ENCODE data around the gene C6orf89. TPM values are rescaled to one million over a fixed set of nuclear protein-coding genes. Genes with fewer than 3 reads are reported as not detected.

Gene C6orf89
- total RNA-seq, 1 experiment from 2014 or later = 61.1 TPM

DNA sequence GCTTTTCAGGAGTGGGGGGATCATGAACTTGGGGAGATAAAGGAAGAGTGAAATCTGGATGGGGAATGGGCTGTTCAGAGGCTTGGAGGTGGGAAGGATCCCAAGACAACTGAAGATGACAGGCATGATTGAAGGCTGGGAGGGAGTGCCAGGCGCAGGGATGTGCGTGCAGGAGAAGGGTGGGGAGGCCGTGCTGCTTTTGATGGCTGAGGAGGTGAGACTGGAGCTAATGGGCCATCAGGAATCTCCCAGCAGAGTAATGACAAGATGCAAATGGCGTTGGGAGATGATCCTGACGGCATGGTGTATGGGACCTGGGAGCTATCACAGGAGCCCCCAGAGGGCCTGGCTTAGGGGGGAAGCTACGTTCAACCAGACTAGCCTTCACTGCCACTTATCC, 48.1 kb upstream of the C6orf89 start:
- H3K4me1 Mint-ChIP-seq (ENCODE audit: low read depth, unreplicated experiment) = no peaks in the 10 kb centered on the region
- TF ChIP-seq, protein P1, sequence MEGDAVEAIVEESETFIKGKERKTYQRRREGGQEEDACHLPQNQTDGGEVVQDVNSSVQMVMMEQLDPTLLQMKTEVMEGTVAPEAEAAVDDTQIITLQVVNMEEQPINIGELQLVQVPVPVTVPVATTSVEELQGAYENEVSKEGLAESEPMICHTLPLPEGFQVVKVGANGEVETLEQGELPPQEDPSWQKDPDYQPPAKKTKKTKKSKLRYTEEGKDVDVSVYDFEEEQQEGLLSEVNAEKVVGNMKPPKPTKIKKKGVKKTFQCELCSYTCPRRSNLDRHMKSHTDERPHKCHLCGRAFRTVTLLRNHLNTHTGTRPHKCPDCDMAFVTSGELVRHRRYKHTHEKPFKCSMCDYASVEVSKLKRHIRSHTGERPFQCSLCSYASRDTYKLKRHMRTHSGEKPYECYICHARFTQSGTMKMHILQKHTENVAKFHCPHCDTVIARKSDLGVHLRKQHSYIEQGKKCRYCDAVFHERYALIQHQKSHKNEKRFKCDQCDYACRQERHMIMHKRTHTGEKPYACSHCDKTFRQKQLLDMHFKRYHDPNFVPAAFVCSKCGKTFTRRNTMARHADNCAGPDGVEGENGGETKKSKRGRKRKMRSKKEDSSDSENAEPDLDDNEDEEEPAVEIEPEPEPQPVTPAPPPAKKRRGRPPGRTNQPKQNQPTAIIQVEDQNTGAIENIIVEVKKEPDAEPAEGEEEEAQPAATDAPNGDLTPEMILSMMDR (IDR thresholded peaks at IDR 0.05; ENCODE audit: unreplicated experiment) = no peak
- intact Hi-C loops (cut with micrococcal nuclease; ENCODE audit: unreplicated experiment) = no loop called here
- no peaks in the 10 kb centered on the region for H3K9me3 Mint-ChIP-seq (ENCODE audit: low read depth, unreplicated experiment)
- BruUV-seq (replicated peaks) = no TSS peak
- no peak for DNase-seq
- no peak overlapping the region for H3K27ac Mint-ChIP-seq (ENCODE audit: unreplicated experiment)
- peaks cover 57% of the 10 kb centered on the region for H3K27me3 Mint-ChIP-seq (ENCODE audit: unreplicated experiment)
- CTCF ChIA-PET = no interaction called here
- peaks cover 5% of the 10 kb centered on the region for H3K36me3 Mint-ChIP-seq (ENCODE audit: insufficient read depth, unreplicated experiment)
- no peak overlapping the region for H3K4me3 Mint-ChIP-seq (ENCODE audit: low read depth, unreplicated experiment)

DNA sequence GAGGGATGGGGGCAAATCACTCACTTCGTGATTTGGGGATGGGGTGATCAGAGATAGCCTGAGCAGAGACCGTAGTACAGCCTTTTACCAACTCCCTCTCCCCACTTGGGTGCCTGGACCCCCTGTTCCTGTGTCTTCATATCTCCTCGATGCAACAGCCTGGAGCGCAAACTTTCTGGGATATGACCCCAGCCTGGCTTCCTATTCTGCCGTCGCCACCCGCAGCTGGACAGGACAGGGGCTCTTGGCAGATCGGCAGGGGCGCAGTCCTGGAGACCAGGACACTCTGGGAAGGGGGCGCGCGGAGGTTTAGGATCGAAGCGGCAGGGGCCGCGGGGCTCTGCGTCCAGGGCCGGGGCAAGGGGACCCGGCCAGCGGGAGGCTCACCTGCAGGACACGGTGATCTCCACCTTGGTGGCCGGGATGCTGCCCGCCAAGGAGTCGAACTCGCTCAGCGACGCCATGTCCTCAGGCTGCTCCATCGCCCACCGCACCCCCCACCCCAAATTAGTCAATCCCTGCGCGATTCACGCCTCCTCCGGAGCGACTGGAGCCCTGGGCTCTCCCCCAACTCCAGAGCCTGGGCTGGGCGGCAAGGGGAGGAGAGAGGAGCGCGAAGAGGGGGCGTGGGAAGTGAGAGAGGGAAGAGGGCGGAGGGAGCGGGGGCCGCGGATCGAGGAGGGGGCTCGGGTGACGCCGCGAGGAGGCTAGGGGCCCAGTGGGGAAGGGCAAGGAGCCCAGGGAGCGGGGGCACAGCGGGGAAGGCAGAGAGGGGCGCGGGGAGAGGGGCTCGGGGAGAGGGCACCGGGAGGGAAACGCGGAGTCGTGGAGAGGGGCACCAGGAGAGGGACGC, 46.6 kb upstream of the C6orf89 start, which contains the start of gene CPNE5:
TSS of gene CPNE5 (minus strand) at position 549 of the 853 bp plus-strand sequence. CDS start at position 482, 67 bp downstream.
- TF ChIP-seq, protein P1 (IDR thresholded peaks at IDR 0.05; ENCODE audit: unreplicated experiment) = no peak
- H3K36me3 Mint-ChIP-seq (ENCODE audit: insufficient read depth, unreplicated experiment) = peaks cover 5% of the 10 kb centered on the region
- no TSS peak for BruUV-seq (replicated peaks)

DNA sequence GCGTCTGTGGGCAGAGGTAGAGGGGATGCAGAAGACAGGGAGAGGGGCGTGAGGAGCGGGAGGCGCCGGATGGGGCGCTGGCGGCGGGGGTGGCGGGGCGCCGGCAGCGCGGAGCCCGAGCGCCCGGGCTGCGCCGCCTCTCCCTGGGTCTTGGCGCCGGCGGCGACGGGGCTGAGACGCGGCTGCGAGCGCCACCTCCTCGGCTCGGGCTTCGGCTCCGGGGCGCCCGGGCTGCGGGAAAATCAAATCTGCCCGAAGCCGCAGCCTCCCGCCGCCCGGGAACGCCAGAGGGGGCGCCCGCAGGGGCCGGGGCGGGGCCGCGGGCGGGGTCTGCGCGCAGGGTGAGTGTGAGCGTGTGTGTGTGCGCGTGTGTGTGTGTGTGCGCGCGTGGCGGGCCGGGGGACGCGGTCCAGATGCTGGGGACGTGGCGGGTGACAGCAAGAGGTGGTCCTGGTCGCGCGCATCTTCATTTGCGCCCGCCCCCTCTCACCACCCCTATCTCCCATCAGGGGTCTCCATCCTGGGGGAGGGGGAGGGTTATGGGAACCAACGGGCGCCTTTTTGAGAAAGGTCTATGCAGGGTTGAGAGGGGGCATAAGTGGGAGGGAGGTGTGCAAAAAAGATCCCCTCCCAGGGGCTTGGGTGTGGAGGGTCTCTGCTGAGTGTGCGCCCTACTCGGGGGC, 45.9 kb upstream of the C6orf89 start:
- DNase-seq = peak; percentile 67
- Mint-ChIP-seq H3K4me1 (ENCODE audit: low read depth, unreplicated experiment) (no peaks in the 10 kb centered on the region), H3K27ac (ENCODE audit: unreplicated experiment) (no peak overlapping the region), H3K4me3 (ENCODE audit: low read depth, unreplicated experiment) (peak overlapping the region; percentile 56), H3K9me3 (ENCODE audit: low read depth, unreplicated experiment) (no peaks in the 10 kb centered on the region), H3K36me3 (ENCODE audit: insufficient read depth, unreplicated experiment) (peaks cover 5% of the 10 kb centered on the region), H3K27me3 (ENCODE audit: unreplicated experiment) (peaks cover 58% of the 10 kb centered on the region)
- TF ChIP-seq, protein P1 (IDR thresholded peaks at IDR 0.05; ENCODE audit: unreplicated experiment) = peak; percentile 63
- CTCF ChIA-PET = no interaction called here
- intact Hi-C loops (cut with micrococcal nuclease; ENCODE audit: unreplicated experiment) = no loop called here
- no TSS peak for BruUV-seq (replicated peaks)

More for the DNA sequence above, 46.6 kb upstream of the C6orf89 start, which contains the start of gene CPNE5:
- Mint-ChIP-seq H3K9me3 (ENCODE audit: low read depth, unreplicated experiment) (no peaks in the 10 kb centered on the region), H3K27ac (ENCODE audit: unreplicated experiment) (no peak within 1 kb of the TSS), H3K4me3 (ENCODE audit: low read depth, unreplicated experiment) (peak within 1 kb of the TSS; percentile 56), H3K4me1 (ENCODE audit: low read depth, unreplicated experiment) (no peaks in the 10 kb centered on the region), H3K27me3 (ENCODE audit: unreplicated experiment) (peaks cover 57% of the 10 kb centered on the region)
- DNase-seq = no peak
- intact Hi-C loops (cut with micrococcal nuclease; ENCODE audit: unreplicated experiment) = no loop called here
- CTCF ChIA-PET = no interaction called here

DNA sequence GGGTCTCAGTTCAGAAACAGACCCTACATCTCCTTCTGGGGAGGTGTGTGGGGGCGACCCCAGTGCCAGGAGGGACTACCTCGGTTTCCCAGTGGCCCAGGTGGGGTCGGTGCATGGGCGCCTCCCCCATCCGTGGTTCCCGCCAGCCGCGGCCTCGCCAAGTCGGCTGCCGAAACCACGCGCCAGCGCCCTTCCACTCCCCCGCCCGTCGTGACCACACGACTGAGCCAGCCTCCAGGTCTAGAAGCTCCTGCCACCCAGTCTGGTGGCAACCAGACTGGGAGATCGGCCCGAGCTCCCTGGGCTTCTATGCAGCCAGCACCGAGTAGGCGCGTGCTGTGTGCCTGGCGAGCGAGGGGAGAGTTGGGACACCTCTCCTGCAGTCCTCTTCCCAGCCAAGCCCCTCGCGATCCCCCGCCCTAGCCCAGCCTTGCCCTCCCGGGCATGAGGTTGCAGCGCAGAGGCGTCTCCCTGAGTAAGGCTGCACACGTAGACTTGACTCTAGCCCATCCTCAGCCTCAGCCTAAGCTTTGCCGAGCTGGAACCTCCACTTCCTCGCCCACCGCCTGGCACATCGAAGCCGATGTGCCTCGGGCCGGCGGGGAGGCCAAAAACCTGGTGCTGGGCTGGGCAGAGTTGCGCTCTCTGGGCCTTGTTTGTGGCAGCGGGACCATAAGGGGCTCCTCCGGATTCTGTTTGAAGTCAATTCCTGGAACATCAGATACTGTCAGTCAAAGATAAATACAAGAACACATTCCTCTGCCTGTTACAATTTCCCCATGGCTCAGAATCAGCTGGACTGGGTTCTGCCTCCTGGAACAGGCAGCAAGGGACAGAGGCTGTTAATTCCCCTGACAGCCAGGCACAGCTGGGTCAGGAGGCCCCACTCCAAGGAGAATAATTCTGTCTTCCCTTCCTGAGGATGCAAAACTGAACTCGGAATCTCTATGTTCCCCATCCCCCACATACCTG, 45.0 kb upstream of the C6orf89 start:
- Mint-ChIP-seq H3K4me1 (ENCODE audit: low read depth, unreplicated experiment) (no peaks in the 10 kb centered on the region), H3K27me3 (ENCODE audit: unreplicated experiment) (peaks cover 65% of the 10 kb centered on the region), H3K36me3 (ENCODE audit: insufficient read depth, unreplicated experiment) (peaks cover 5% of the 10 kb centered on the region), H3K27ac (ENCODE audit: unreplicated experiment) (no peak overlapping the region), H3K9me3 (ENCODE audit: low read depth, unreplicated experiment) (no peaks in the 10 kb centered on the region), H3K4me3 (ENCODE audit: low read depth, unreplicated experiment) (peak overlapping the region; percentile 56)
- CTCF ChIA-PET = no interaction called here
- intact Hi-C loops (cut with micrococcal nuclease; ENCODE audit: unreplicated experiment) = no loop called here
- no peak for DNase-seq
- TF ChIP-seq, protein P1 (IDR thresholded peaks at IDR 0.05; ENCODE audit: unreplicated experiment) = no peak
- BruUV-seq (replicated peaks) = no TSS peak
